ENCODE measurements around the gene PPM1A.

PPM1A gene

GRCh38 chr14:60249321-60250256 is 568 bp downstream of the PPM1A start:
- peak overlapping the region; percentile 92 for H3K4me3 ChIP-seq (ENCODE audit: low read depth, low read length)
- TF ChIP-seq MAX (IDR thresholded peaks at IDR 0.05; ENCODE audit: low read depth, low read length) (no peak), POLR2A (IDR thresholded peaks at IDR 0.05; ENCODE audit: extremely low read depth, insufficient read length) (no peak), MYC (IDR thresholded peaks at IDR 0.05; ENCODE audit: low read depth, low read length) (no peak; the same call in 1 of the 2 replicates), CTCF (IDR thresholded peaks at IDR 0.05; ENCODE audit: low read depth, low read length) (no peak)
- peak; percentile 86 for DNase-seq (ENCODE audit: low read depth)

GRCh38 chr14:60250257-60251035 is 1.4 kb downstream of the PPM1A start:
- TF ChIP-seq POLR2A (IDR thresholded peaks at IDR 0.05; ENCODE audit: extremely low read depth, insufficient read length) (no peak), MYC (IDR thresholded peaks at IDR 0.05; ENCODE audit: low read depth, low read length) (no peak), MAX (IDR thresholded peaks at IDR 0.05; ENCODE audit: low read depth, low read length) (no peak), CTCF (IDR thresholded peaks at IDR 0.05; ENCODE audit: low read depth, low read length) (no peak)
- H3K4me3 ChIP-seq (ENCODE audit: low read depth, low read length) = peak overlapping the region; percentile 92
- DNase-seq (ENCODE audit: low read depth) = peak; percentile 15

- no peak for DNase-seq (ENCODE audit: low read depth)
- H3K4me3 ChIP-seq (ENCODE audit: low read depth, low read length) = peak overlapping the region; percentile 92
- no peak for TF ChIP-seq POLR2A (IDR thresholded peaks at IDR 0.05; ENCODE audit: extremely low read depth, insufficient read length)
- TF ChIP-seq MYC (IDR thresholded peaks at IDR 0.05; ENCODE audit: low read depth, low read length) = no peak
- TF ChIP-seq CTCF (IDR thresholded peaks at IDR 0.05; ENCODE audit: low read depth, low read length) = no peak
- no peak for TF ChIP-seq MAX (IDR thresholded peaks at IDR 0.05; ENCODE audit: low read depth, low read length)
These were observed 2.9 kb downstream of the PPM1A start for GRCh38 chr14:60251877-60252276.

- H3K4me3 ChIP-seq (ENCODE audit: low read depth, low read length) = peak overlapping the region; percentile 92
- TF ChIP-seq POLR2A (IDR thresholded peaks at IDR 0.05; ENCODE audit: extremely low read depth, insufficient read length) (no peak), MYC (IDR thresholded peaks at IDR 0.05; ENCODE audit: low read depth, low read length) (no peak), MAX (IDR thresholded peaks at IDR 0.05; ENCODE audit: low read depth, low read length) (no peak), CTCF (IDR thresholded peaks at IDR 0.05; ENCODE audit: low read depth, low read length) (no peak)
- no peak for DNase-seq (ENCODE audit: low read depth)
These were observed 3.6 kb downstream of the PPM1A start for GRCh38 chr14:60252630-60253029.

GRCh38 chr14:60253649-60254048 is 4.6 kb downstream of the PPM1A start:
- no peak overlapping the region for H3K4me3 ChIP-seq (ENCODE audit: low read depth, low read length)
- TF ChIP-seq MAX (IDR thresholded peaks at IDR 0.05; ENCODE audit: low read depth, low read length) = no peak
- TF ChIP-seq CTCF (IDR thresholded peaks at IDR 0.05; ENCODE audit: low read depth, low read length) = no peak
- no peak for TF ChIP-seq POLR2A (IDR thresholded peaks at IDR 0.05; ENCODE audit: extremely low read depth, insufficient read length)
- TF ChIP-seq MYC (IDR thresholded peaks at IDR 0.05; ENCODE audit: low read depth, low read length) = no peak
- DNase-seq (ENCODE audit: low read depth) = no peak

All from NB4 (cell line).